ENCODE results near the gene OR4C6.

The OR4C6 gene

GRCh38 chr11:55697817-55698216 is 35.8 kb downstream of the OR4C6 start:
- Histone ChIP-seq H3K27ac (ENCODE audit: low read depth, low read length) (no peak overlapping the region), H3K36me3 (ENCODE audit: control insufficient read depth in 5 of 5, insufficient read depth in 5 of 5, low read length in 5 of 5) (no peaks in the 10 kb centered on the region), H3K9ac (ENCODE audit: low read length in 5 of 5) (no peak overlapping the region), H3K27me3 (ENCODE audit: control insufficient read depth in 5 of 5, insufficient read depth in 4 of 5, low read length in 5 of 5) (no peaks in the 10 kb centered on the region), H3K9me3 (ENCODE audit: control insufficient read depth in 5 of 5, low read length in 5 of 5) (peaks cover 0 to 16% (median 6%) of the 10 kb centered on the region in 5 donors), H3K4me1 (ENCODE audit: control insufficient read depth in 5 of 5, insufficient read depth in 5 of 5, low read length in 5 of 5) (no peaks in the 10 kb centered on the region), H3K4me3 (ENCODE audit: low read depth in 1 of 5, low read length in 5 of 5) (no peak overlapping the region)

GRCh38 chr11:55701429-55701828 is 39.4 kb downstream of the OR4C6 start:
- no peak overlapping the region for H3K4me3 ChIP-seq (ENCODE audit: low read depth in 1 of 5, low read length in 5 of 5)
- H3K4me1 ChIP-seq (ENCODE audit: control insufficient read depth in 5 of 5, insufficient read depth in 5 of 5, low read length in 5 of 5): no peaks in the 10 kb centered on the region
- H3K36me3 ChIP-seq (ENCODE audit: control insufficient read depth in 5 of 5, insufficient read depth in 5 of 5, low read length in 5 of 5): no peaks in the 10 kb centered on the region
- peaks cover 0 to 23% (median 11%) of the 10 kb centered on the region in 5 donors for H3K9me3 ChIP-seq (ENCODE audit: control insufficient read depth in 5 of 5, low read length in 5 of 5)
- no peaks in the 10 kb centered on the region for H3K27me3 ChIP-seq (ENCODE audit: control insufficient read depth in 5 of 5, insufficient read depth in 4 of 5, low read length in 5 of 5)
- no peak overlapping the region for H3K9ac ChIP-seq (ENCODE audit: low read length in 5 of 5)
- H3K27ac ChIP-seq (ENCODE audit: low read depth, low read length): no peak overlapping the region

- no peaks in the 10 kb centered on the region for H3K4me1 ChIP-seq (ENCODE audit: control insufficient read depth in 5 of 5, insufficient read depth in 5 of 5, low read length in 5 of 5)
- no peaks in the 10 kb centered on the region for H3K27me3 ChIP-seq (ENCODE audit: control insufficient read depth in 5 of 5, insufficient read depth in 4 of 5, low read length in 5 of 5)
- H3K4me3 ChIP-seq (ENCODE audit: low read depth in 1 of 5, low read length in 5 of 5): no peak overlapping the region
- no peak overlapping the region for H3K9ac ChIP-seq (ENCODE audit: low read length in 5 of 5)
- H3K36me3 ChIP-seq (ENCODE audit: control insufficient read depth in 5 of 5, insufficient read depth in 5 of 5, low read length in 5 of 5): no peaks in the 10 kb centered on the region
- peaks cover 0 to 16% (median 10%) of the 10 kb centered on the region in 5 donors for H3K9me3 ChIP-seq (ENCODE audit: control insufficient read depth in 5 of 5, low read length in 5 of 5)
- H3K27ac ChIP-seq (ENCODE audit: low read depth, low read length): no peak overlapping the region
Observed at GRCh38 chr11:55707029-55707428, 45.0 kb downstream of the OR4C6 start.

GRCh38 chr11:55714982-55715888 is 53.2 kb downstream of the OR4C6 start:
- Histone ChIP-seq H3K27me3 (ENCODE audit: control insufficient read depth in 5 of 5, insufficient read depth in 4 of 5, low read length in 5 of 5) (no peaks in the 10 kb centered on the region), H3K27ac (ENCODE audit: low read depth, low read length) (no peak overlapping the region), H3K4me3 (ENCODE audit: low read depth in 1 of 5, low read length in 5 of 5) (no peak overlapping the region), H3K9ac (ENCODE audit: low read length in 5 of 5) (no peak overlapping the region), H3K9me3 (ENCODE audit: control insufficient read depth in 5 of 5, low read length in 5 of 5) (peaks cover 0 to 10% (median under 1%) of the 10 kb centered on the region in 5 donors), H3K36me3 (ENCODE audit: control insufficient read depth in 5 of 5, insufficient read depth in 5 of 5, low read length in 5 of 5) (no peaks in the 10 kb centered on the region), H3K4me1 (ENCODE audit: control insufficient read depth in 5 of 5, insufficient read depth in 5 of 5, low read length in 5 of 5) (no peaks in the 10 kb centered on the region)

All from subcutaneous abdominal adipose tissue (tissue), 5 donors.